BJ (cell line): ENCODE data around the gene TSPAN15. TPM values are rescaled to one million over a fixed set of nuclear protein-coding genes. Genes with fewer than 3 reads are reported as not detected.

Experiments
- CTCF ChIA-PET: fragments of 350-600 bp; formaldehyde crosslinking; extraction: SDS; loops from one replicate; lab custom pipeline; 2021; ENCODE audit warnings: antibody characterized with exemption, inconsistent platforms; lab: Yijun Ruan, JAX
- POLR2A ChIA-PET: fragments of 300-600 bp; sonication (Branson Sonifier 250); formaldehyde crosslinking; extraction: SDS; loops from one replicate; lab custom pipeline; 2021; ENCODE audit warnings: antibody characterized with exemption; lab: Charles Lee
- DNase-seq: peaks from one replicate; pipeline ENCODE4 v3.0.0-alpha.2; 2011; ENCODE audit warnings: low read depth
- H3K27me3 ChIP-seq: 2 replicates; pipeline ENCODE4 v1.6.0; 2011; ENCODE audit warnings: low read length; ENCODE audit not compliant: control insufficient read depth, insufficient read depth
- H3K36me3 ChIP-seq: 2 replicates; pipeline ENCODE4 v1.5.1; 2011; ENCODE audit warnings: low read length; ENCODE audit not compliant: control insufficient read depth, insufficient read depth
- H3K4me3 ChIP-seq: 2 replicates; pipeline ENCODE4 v1.5.1; 2011; ENCODE audit warnings: low read depth, mild to moderate bottlenecking, control low read depth, low read length
- polyA plus RNA-seq: library from polyadenylated mRNA; depleted of rRNA; stranded (reverse); fragments of >200 nt; gene quantifications from 2 replicates; pipeline ENCODE4 v1.2.3, GENCODE V29; 2011
- TF ChIP-seq, protein P1 (sequence below): IDR thresholded peaks from 2 replicates; pipeline ENCODE4 v1.5.1; 2011; ENCODE audit warnings: low read depth, mild to moderate bottlenecking, control low read depth, inconsistent platforms, low read length, moderate library complexity; ENCODE audit not compliant: insufficient read depth

TSPAN15 gene
- polyA plus RNA-seq, 1 experiment: 0.94 TPM

- TF ChIP-seq, protein P1, sequence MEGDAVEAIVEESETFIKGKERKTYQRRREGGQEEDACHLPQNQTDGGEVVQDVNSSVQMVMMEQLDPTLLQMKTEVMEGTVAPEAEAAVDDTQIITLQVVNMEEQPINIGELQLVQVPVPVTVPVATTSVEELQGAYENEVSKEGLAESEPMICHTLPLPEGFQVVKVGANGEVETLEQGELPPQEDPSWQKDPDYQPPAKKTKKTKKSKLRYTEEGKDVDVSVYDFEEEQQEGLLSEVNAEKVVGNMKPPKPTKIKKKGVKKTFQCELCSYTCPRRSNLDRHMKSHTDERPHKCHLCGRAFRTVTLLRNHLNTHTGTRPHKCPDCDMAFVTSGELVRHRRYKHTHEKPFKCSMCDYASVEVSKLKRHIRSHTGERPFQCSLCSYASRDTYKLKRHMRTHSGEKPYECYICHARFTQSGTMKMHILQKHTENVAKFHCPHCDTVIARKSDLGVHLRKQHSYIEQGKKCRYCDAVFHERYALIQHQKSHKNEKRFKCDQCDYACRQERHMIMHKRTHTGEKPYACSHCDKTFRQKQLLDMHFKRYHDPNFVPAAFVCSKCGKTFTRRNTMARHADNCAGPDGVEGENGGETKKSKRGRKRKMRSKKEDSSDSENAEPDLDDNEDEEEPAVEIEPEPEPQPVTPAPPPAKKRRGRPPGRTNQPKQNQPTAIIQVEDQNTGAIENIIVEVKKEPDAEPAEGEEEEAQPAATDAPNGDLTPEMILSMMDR: no peak
- H3K36me3 ChIP-seq: no peaks in the 10 kb centered on the region
- no peaks in the 10 kb centered on the region for H3K27me3 ChIP-seq
- POLR2A ChIA-PET: no interaction called here
- H3K4me3 ChIP-seq: no peak overlapping the region
- CTCF ChIA-PET: interaction anchor here (1.2 kb wide), 1 partner anchor 10 kb away, joined by 4 read pairs; no protein-coding TSS in a partner anchor
- DNase-seq: no peak
These were observed 8.8 kb downstream of the TSPAN15 start for GRCh38 chr10:69459893-69460575.

DNA sequence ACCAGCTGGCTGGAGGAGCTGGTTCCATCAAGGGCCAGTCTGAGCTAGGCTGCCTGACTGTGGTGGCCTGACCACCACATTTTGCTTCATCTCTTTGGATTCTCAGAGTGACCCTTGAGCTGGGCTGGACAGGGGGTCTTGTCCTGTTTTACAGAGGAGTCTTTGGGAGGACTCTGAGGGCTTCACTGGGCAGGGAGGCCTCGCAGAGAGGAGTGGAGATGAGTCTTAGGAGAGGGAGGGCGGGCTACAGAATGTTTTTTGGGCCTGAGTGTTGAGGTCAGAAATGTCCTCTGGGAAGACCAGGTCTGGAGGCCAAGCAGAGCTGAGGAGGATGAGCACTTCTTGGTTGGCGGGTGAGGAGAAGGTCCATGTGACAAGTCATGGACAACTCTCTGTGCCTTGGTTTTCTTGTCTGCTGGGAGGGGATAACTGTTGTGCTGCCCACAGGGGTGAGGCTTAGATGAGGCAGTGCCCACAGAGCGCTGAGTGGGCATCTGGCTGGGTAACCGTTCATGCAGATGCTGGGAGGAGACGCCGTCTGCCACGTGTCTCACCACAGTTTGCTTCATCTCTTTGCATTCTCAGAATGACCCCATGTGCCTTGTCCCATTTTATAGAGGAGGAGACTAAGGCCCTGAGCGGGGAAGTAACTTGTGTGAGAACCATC is 9.4 kb downstream of the TSPAN15 start:
- no peak overlapping the region for H3K4me3 ChIP-seq
- TF ChIP-seq, protein P1: no peak
- no peak for DNase-seq
- no peaks in the 10 kb centered on the region for H3K27me3 ChIP-seq
- ChIA-PET CTCF (interaction anchor here (1.2 kb wide), 1 partner anchor 11 kb away, joined by 4 read pairs; no protein-coding TSS in a partner anchor), POLR2A (no interaction called here)
- no peaks in the 10 kb centered on the region for H3K36me3 ChIP-seq

DNA sequence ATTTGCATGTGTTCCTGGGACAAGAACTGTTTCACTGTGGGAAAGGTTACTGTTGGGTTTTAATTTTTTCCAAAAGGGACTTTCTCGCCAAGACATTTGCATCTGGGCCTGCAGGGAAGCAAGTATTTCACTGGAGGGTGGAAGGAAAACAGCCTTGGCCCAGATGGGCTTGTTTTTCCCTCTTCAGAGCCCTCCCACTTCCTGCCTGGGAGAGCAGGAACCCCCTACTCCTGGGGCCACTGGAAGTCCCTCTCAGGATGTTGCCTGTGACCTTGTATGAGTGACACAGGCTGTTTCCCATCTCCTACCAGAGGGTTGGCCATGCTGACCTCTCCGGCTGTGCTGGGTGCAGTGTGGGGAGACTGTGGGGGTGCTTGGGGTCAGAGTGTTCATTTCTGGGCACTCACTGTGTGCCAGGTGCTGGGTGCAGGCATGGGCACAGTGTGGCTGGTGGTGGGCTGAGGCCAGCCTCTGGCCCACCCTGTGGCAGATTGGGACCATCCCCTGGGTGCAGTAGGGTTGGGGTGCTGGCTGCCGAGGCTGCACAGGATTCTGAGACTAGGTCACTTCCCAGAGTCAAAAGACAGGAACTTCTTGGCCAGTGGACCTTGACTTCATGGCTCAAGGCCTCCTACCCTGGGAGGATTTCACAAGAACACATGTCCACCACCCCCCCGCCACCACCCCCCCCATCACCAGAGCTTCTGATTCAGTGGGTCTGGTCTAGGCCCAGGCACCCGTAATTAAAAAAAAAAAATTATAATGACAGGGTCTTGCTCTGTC is 10.2 kb downstream of the TSPAN15 start:
- H3K27me3 ChIP-seq: no peaks in the 10 kb centered on the region
- TF ChIP-seq, protein P1: no peak
- POLR2A ChIA-PET: no interaction called here
- no peaks in the 10 kb centered on the region for H3K36me3 ChIP-seq
- CTCF ChIA-PET: interaction anchor here (0.8 kb wide), 1 partner anchor 13 kb away, joined by 4 read pairs; no protein-coding TSS in a partner anchor
- no peak for DNase-seq
- no peak overlapping the region for H3K4me3 ChIP-seq

GRCh38 chr10:69463886-69464285 is 12.6 kb downstream of the TSPAN15 start:
- no peaks in the 10 kb centered on the region for H3K27me3 ChIP-seq
- POLR2A ChIA-PET: no interaction called here
- TF ChIP-seq, protein P1: no peak
- H3K4me3 ChIP-seq: no peak overlapping the region
- CTCF ChIA-PET: no interaction called here
- no peak for DNase-seq
- no peaks in the 10 kb centered on the region for H3K36me3 ChIP-seq

DNA sequence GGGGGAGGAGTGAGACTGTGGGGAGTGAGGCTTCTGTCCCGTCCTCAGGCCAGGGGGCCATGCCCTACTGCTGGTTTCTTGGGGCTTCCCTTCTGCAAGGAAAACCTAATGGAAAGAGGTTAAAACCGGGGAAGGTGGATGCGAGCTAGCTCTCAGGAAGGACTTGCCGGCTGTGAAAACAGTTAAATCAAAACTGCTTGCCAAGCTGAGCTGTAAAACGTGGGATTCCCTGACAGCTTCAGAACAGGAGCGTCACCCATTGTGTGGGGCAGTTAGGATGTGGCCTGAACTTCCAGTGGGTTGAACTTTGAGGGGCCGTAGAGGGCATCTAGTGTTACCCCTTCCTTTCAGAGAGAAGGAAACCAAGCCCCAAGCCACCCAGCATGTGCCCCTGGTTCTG is 13.1 kb downstream of the TSPAN15 start:
- Histone ChIP-seq H3K27me3 (no peaks in the 10 kb centered on the region), H3K4me3 (no peak overlapping the region), H3K36me3 (no peaks in the 10 kb centered on the region)
- TF ChIP-seq, protein P1: no peak
- ChIA-PET CTCF (interaction anchor here (1.6 kb wide), 1 partner anchor 51 kb away, joined by 6 read pairs; no protein-coding TSS in a partner anchor), POLR2A (no interaction called here)
- DNase-seq: no peak
